Stimulated activated memory B cell treated with anti-CD40 and anti-IgM and Interleukin-4, amounts not matched to agents 10 μg/mL and 1 μg/mL and 100 μg/mL, for 72 hours (primary cell): Measurements from ENCODE around the gene PFN3.
"Not testable (repeated sequence)": the region's sequence is repeated elsewhere in the genome, so short reads cannot be mapped to it uniquely, and the experiment has no call there.

Experiments
- ATAC-seq: fragments of 150-1000 bp; cut with Tn5 transposase; 2 replicates; pipeline ENCODE4 v1.10.0; 2021
- H3K27ac Mint-ChIP-seq: one replicate; pipeline ENCODE4 v1.8.0; 2022; ENCODE audit warnings: mild to moderate bottlenecking, mixed read lengths
- H3K27me3 Mint-ChIP-seq: one replicate; pipeline ENCODE4 v1.8.0; 2022; ENCODE audit warnings: mixed read lengths
- H3K36me3 Mint-ChIP-seq: one replicate; pipeline ENCODE4 v1.8.0; 2022; ENCODE audit warnings: mixed read lengths
- H3K4me1 Mint-ChIP-seq: one replicate; pipeline ENCODE4 v1.8.0; 2022; ENCODE audit warnings: mixed read lengths
- H3K4me3 Mint-ChIP-seq: one replicate; pipeline ENCODE4 v1.8.0; 2022; ENCODE audit warnings: mild to moderate bottlenecking, moderate library complexity, mixed read lengths
- H3K9me3 Mint-ChIP-seq: one replicate; pipeline ENCODE4 v1.8.0; 2022; ENCODE audit warnings: mixed read lengths

The PFN3 gene

DNA sequence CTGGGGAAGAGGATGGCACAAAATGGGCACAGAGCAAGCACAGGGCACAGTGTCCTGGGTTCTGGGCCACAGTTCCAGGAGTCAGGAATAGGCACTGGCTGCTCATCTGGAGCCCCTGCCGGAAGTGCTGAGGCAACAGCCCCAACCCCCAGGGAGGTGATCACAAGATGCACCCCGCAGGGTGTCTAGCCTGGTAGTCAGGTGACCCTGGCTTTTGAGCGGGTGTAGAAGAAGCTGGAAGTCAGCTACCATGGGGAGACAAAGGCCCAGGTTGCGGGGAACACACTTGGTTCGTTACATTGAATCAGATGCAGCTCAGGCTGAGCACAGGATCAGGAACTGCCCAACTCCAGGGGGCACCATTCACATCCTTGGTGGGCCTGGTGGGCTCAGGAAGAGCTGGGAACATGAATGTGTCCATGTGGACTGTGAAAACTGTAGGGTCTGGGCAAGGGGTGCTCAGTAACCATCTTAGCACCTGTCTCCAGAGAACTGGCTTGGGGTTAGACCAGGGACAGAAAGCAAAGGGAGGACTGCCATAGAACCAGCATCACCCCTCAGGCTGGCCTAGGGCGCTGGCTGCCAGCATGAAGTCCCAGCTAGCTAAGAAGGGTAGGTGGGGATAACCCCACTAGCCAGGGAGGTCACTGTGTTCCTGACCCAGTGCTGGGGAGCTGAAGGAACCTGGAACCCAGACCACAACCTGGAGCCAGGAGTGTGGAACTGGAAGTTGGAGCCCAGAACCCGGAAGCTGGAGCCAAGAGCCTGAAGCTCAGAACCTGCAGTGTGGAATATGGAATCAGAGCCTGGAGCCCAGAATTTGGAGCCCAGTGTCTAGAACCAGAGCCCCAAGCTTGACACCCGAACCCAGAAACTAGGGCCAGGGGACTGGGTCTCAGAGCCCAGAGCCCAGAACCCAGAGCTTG lies 22.3 kb downstream of the PFN3 start:
- peaks cover 4% of the 10 kb centered on the region for H3K36me3 Mint-ChIP-seq
- no peak overlapping the region for H3K27ac Mint-ChIP-seq
- no peaks in the 10 kb centered on the region for H3K9me3 Mint-ChIP-seq
- H3K4me3 Mint-ChIP-seq, result no peak overlapping the region
- peaks cover 9% of the 10 kb centered on the region for H3K4me1 Mint-ChIP-seq
- peaks cover 9% of the 10 kb centered on the region for H3K27me3 Mint-ChIP-seq
- no peak for ATAC-seq

DNA sequence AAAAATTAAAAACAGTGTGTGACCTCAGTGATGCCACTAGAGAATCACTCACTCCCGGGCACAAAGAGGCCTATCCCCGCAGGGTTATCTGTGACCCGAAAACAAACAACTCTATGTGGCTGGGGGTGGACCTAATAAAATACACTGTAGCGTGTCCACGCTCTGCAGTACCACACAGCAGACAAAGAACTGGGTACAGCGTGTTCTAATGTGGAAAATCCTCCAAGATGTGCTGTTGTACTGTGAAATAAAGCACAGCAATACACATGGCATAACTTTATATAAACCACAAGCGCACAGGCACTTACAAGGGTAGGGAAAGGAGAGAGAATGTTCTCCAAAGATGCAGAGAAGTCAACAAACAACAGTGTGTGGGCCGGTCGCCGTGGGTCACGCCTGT lies 24.4 kb downstream of the PFN3 start:
- H3K27me3 Mint-ChIP-seq, result no peaks in the 10 kb centered on the region
- H3K36me3 Mint-ChIP-seq, result peaks cover 16% of the 10 kb centered on the region
- no peaks in the 10 kb centered on the region for H3K9me3 Mint-ChIP-seq
- no peak overlapping the region for H3K4me3 Mint-ChIP-seq
- peaks cover 21% of the 10 kb centered on the region for H3K4me1 Mint-ChIP-seq
- H3K27ac Mint-ChIP-seq, result no peak overlapping the region
- no peak for ATAC-seq

DNA sequence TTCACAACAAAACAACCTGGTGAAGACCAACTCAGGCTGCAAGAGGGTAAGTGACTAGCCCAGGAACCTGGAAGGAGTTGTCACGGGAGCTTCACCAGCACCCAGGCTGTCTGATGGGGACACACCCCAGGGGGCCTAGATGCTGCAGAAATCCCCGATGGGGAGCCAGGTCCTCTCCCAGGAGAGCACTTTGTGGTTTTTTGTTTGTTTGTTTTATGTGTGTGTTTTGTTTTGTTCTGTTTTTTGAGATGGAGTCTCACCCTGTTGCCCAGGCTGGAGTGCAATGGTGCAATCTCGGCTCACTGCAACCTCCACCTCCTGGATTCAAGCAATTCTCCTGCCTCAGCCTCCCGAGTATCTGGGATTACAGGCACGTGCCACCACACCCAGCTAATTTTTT lies 24.9 kb downstream of the PFN3 start:
- H3K27ac Mint-ChIP-seq, ATAC-seq, H3K4me3 Mint-ChIP-seq, H3K9me3 Mint-ChIP-seq, H3K27me3 Mint-ChIP-seq: not testable (repeated sequence)
- peaks cover 21% of the 10 kb centered on the region for H3K4me1 Mint-ChIP-seq
- H3K36me3 Mint-ChIP-seq, result peaks cover 17% of the 10 kb centered on the region

DNA sequence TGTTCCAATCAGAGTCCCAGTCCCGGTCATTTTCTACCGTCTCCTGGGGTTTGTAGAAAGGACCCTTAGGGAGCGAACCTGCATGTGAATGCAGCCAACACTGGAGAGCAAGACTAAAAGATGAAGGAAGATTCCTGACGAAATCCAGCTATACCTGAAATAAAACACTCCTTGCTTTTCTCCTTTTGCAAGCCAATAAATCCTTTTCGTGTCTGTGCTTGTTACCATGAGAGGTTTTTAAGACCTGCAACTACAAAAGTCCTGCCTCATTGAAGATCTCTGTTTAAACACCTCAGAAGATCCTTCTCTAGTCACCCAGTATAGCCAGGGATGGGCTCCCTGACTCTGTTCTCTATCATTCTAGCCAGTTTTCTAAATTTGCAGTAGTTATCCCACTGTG lies 26.2 kb downstream of the PFN3 start:
- Mint-ChIP-seq H3K27ac (no peak overlapping the region), H3K36me3 (peaks cover 20% of the 10 kb centered on the region), H3K4me1 (peaks cover 30% of the 10 kb centered on the region), H3K27me3 (no peaks in the 10 kb centered on the region), H3K4me3 (no peak overlapping the region), H3K9me3 (no peaks in the 10 kb centered on the region)
- no peak for ATAC-seq

DNA sequence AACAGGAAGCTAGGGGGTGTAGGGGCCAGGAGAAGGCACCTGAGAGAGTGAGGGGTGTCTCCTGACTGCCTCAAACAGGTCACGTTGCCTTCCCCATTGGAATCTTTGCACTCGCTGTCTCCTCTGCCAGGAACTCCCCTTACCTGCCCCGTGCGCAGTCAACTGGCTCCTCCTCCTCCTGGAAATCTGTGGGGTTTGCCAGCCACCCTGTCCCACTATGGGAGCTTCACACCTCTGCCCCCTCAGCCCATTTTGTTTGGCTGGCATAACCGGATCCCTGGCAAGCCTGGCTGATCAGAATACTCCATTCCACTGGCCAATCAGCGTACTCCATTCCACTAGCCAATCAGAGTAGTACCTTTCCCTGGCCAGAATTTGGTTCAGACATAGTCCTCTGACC lies 26.7 kb downstream of the PFN3 start:
- ATAC-seq, result no peak

DNA sequence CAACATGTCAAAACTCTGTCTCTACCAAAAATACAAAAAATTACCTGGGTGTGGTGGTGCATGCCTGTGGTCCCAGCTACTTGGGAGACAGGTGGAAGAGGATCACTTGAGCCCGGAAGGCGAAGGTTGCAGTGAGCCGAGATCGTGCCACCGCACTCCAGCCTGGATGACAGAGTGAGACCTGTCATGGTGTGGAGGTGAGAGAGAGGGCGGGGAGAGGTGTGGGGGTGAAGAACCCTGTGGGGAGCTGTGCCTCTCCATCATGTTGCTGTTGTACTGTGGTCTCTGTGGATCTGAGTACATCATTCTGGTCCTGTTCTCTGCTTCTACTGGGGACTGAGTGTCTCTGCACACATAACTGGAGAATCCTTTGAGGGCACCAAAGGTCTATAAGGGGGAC lies 27.6 kb downstream of the PFN3 start:
- no peak for ATAC-seq
- peaks cover 32% of the 10 kb centered on the region for H3K36me3 Mint-ChIP-seq
- H3K9me3 Mint-ChIP-seq, result no peaks in the 10 kb centered on the region
- H3K4me3 Mint-ChIP-seq, result no peak overlapping the region
- H3K4me1 Mint-ChIP-seq, result peaks cover 42% of the 10 kb centered on the region
- peak overlapping the region; percentile 57 for H3K27ac Mint-ChIP-seq
- H3K27me3 Mint-ChIP-seq, result no peaks in the 10 kb centered on the region

More for the DNA sequence above, 26.7 kb downstream of the PFN3 start:
- no peaks in the 10 kb centered on the region for H3K9me3 Mint-ChIP-seq
- H3K36me3 Mint-ChIP-seq, result peaks cover 24% of the 10 kb centered on the region
- no peak overlapping the region for H3K4me3 Mint-ChIP-seq
- H3K27ac Mint-ChIP-seq, result no peak overlapping the region
- H3K27me3 Mint-ChIP-seq, result no peaks in the 10 kb centered on the region
- peaks cover 34% of the 10 kb centered on the region for H3K4me1 Mint-ChIP-seq

DNA sequence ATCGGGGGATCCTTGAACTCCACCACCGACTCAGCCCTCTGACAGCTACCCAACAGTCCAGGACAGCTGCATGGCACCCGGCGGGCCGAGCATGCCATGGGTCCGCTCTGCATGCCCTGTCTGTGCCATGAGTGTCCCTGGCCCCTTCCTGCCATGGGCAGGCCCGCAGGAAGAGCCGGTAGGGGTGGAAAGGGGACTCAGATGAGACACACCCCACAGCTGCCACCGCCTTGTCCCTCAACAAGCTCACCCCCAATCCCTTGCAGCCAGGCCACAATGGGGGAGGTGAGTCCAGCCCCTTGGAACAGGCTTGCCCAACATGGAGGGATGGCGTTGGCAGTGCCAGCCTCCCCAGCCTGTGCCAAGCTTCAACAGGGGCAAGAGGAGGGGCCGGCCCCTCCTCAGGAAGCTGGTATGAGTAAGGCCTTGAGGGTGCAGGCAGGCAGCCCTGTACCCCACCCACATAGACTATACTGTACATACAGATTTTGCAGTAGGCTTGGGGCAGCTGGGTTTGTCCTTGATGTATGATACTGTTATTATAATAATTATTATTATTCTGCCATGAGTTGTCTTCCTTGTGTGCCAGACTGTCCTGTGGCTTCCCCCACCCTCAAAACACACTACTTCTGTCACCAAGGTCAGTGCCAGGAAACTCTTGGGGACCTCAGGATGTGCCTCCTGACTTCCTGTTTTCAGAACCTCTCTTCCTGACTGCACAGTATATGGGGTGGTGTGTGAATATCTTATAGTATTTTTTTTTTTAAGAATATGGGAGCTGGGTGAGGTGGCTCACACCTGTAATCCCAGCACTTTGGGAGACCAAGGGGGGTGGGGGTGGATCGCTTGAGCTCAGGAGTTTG lies 28.2 kb downstream of the PFN3 start:
- H3K9me3 Mint-ChIP-seq, result no peaks in the 10 kb centered on the region
- H3K36me3 Mint-ChIP-seq, result peaks cover 35% of the 10 kb centered on the region
- no peaks in the 10 kb centered on the region for H3K27me3 Mint-ChIP-seq
- ATAC-seq, result no peak
- H3K4me3 Mint-ChIP-seq, result no peak overlapping the region
- H3K4me1 Mint-ChIP-seq, result peaks cover 42% of the 10 kb centered on the region
- peak overlapping the region; percentile 57 for H3K27ac Mint-ChIP-seq

DNA sequence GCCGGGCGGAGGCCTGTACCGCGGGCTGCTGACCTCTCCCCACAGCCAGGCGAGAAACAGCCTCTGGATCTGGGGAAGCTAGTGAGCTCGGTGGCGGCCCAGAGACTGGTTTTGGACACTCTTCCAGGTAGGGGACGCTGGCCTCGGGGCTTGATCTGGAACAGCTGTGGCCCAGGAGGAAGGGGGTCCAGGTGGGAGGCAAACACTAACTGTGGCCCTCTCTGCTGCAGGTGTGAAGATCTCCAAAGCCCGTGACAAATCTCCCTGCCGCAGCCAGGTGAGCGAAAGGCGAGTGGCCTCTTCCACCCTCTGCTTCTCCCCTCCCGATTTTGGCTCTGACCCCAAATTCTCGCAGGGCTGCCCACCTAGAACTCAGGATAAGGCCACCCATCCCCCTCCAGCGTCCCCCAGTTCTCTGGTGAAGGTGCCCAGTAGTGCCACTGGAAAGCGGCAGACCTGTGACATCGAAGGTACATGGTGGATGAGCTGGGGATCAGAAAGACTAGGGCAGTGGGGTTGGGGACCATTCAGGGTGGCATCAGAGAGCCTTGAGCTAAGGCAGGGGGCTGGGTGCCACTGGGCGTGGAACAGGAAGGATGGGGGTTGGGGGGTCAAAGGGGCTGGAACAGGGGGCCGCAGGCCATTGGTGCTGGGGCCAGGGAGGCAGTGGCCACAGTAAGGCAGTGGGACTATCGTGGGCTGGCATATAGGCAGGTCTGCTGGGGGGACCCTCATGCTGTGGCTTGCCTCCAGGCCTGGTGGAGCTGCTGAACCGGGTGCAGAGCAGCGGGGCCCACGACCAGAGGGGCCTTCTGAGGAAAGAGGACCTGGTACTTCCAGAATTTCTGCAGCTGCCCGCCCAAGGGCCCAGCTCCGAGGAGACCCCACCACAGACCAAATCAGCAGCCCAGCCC lies 29.1 kb downstream of the PFN3 start:
- Mint-ChIP-seq H3K27me3 (no peaks in the 10 kb centered on the region), H3K4me3 (no peak overlapping the region), H3K9me3 (no peaks in the 10 kb centered on the region), H3K36me3 (peaks cover 44% of the 10 kb centered on the region), H3K27ac (peak overlapping the region; percentile 57), H3K4me1 (peaks cover 46% of the 10 kb centered on the region)
- ATAC-seq, result no peak

DNA sequence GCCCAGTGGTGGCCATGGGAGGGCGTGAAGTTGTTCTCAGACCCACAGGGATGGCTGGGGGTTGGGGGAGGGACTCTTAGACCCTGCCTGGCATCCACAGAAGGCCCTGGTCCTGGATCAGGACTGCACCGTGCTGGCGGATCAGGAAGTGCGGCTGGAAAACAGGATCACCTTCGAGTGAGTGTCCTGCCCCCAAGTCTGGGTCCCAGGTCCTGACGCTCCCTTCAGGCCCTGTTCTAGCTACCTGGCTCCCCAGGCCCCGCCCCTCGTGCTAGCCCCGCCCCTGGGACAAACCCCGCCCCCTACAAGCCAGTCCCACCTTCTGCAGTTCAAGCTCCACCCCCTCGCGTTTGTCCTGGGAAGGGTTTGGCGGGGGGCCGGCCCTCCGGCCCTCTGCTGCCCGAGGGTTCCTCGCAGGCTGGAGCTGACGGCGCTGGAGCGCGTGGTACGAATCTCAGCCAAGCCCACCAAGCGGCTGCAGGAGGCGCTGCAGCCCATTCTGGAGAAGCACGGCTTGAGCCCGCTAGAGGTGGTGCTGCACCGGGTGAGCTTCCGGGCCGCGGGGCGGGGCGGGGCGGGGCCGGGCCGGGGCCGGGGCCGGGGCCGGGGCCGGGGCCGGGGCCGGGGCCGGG lies 29.9 kb downstream of the PFN3 start:
- Mint-ChIP-seq H3K27ac (no peak overlapping the region), H3K9me3 (no peaks in the 10 kb centered on the region), H3K36me3 (peaks cover 51% of the 10 kb centered on the region), H3K4me3 (peak overlapping the region; percentile 67), H3K4me1 (peaks cover 54% of the 10 kb centered on the region), H3K27me3 (no peaks in the 10 kb centered on the region)
- peak; percentile 74 for ATAC-seq

DNA sequence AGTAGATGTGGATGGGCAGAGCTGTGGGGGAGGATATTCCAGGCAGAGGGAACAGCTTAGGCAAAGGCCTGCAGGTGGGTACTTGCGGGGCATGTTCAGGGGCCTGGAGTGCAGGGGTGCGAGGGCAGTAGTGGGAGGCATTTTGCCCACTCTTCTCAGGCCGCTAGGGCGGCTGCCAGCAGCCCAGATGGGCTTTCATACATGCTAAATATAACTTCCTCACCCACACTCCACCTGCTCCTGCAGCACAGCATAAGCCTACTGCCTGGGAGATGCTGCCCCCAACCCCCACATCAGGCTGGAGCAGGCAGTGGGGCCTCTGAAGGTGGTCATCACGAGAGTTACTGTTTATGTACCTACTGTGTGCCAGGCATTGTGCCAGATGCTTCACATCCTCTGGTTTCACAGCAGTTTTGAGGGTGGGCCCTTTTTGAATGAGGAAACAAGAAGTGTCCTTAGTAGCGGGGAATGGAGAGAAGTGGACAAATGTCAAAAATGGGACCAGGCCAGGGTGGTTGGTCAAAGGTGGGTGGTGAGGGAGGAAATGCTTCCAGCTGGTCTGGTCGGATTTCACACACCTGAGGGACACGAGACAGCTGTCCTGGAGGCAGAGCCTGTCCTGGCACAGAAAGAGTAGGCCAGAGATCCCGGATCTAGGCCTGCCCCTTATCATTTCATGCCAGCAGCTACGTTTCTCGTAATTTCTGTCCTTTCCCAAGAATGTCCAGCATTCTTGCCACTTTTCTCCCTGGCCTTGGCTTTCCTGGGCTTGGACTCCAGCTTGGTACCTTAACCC lies 30.6 kb downstream of the PFN3 start:
- Mint-ChIP-seq H3K36me3 (peaks cover 53% of the 10 kb centered on the region), H3K9me3 (no peaks in the 10 kb centered on the region), H3K4me3 (no peak overlapping the region), H3K27me3 (no peaks in the 10 kb centered on the region), H3K27ac (peak overlapping the region; percentile 69), H3K4me1 (peaks cover 60% of the 10 kb centered on the region)
- no peak for ATAC-seq

DNA sequence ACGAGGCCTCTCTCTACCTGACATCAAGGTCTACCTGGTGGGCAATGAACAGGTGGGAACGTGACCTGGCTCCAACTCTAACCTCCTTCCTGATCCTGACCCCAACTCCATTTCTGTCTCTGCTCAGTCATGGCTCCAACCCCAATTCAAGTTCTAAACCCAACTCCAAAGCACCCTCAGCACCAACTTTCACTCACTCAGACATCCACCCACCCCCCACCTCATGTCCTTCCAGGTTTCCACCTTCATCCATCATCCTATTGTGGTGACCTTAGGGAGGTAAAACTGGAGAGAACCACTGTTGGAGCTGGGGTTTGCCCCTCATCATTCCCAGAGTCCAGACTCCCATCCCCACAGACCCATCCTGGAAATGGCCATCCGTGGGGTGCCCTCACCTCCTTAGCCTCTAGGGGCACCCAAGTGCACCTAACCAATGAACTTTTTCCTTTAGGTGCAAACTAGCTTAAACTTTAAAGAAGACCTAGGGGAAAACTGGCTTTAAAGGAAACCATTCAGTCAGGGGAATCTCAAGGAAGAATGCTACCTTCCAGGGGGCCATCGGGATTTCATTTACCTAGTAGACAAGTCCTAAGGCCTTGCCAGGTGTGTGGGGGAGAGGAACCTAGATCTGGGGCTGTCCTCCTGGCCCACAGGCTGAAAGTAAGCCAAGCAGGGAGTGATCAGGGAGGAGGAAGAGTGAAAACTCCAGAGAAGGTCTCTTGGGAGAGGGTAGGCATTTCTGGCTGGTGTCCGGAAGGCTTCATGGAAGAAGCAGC lies 31.4 kb downstream of the PFN3 start:
- H3K36me3 Mint-ChIP-seq, result peaks cover 52% of the 10 kb centered on the region

DNA sequence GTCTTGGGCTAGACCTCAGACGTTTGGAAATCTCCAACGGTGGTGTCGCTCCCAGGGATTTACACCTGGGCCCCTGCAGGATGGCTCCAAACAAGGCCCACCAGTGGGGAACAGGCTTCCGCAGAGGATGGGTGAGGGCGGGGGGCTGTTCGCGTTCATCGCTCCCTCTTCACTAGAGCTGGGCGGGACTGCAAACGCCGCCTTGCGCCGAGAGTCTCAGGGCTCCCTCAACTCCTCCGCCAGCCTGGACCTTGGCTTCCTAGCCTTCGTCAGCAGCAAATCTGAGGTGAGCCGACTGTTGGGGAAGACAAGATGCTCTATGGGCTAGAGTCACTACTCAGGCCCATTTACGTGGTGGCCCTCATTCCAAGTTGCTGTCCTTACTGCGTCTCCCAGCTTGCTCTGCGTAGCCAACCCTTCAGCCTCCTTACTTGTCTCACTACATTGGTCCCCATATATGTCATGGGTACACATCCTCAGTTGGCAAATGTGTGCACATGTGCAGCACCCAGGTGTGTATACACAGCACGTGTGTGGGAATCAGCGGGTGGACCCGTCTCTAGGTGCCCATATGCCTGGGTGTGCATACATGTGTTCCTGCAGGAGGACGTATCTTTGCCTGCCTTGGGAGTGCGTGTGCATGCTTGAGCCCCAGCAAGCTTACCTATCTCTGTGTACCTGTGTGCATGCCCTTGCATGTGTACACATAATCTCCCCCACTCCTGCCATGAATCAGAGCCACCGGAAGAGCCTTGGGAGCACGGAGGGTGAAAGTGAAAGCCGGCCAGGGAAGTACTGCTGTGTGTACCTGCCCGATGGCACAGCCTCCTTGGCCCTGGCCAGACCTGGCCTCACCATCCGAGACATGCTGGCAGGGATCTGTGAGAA lies 32.2 kb downstream of the PFN3 start:
- Mint-ChIP-seq H3K36me3 (peaks cover 48% of the 10 kb centered on the region), H3K27ac (peak overlapping the region; percentile 69), H3K4me3 (no peak overlapping the region), H3K4me1 (peaks cover 75% of the 10 kb centered on the region), H3K27me3 (no peaks in the 10 kb centered on the region), H3K9me3 (no peaks in the 10 kb centered on the region)
- ATAC-seq, result no peak

More for the DNA sequence above, 31.4 kb downstream of the PFN3 start:
- peak overlapping the region; percentile 69 for H3K27ac Mint-ChIP-seq
- peaks cover 68% of the 10 kb centered on the region for H3K4me1 Mint-ChIP-seq
- H3K4me3 Mint-ChIP-seq, result no peak overlapping the region
- ATAC-seq, result no peak
- H3K9me3 Mint-ChIP-seq, result no peaks in the 10 kb centered on the region
- H3K27me3 Mint-ChIP-seq, result no peaks in the 10 kb centered on the region
